Tibial nerve (tissue), 4 donors: ENCODE results near the gene NMT1. TPM values are rescaled to one million over a fixed set of nuclear protein-coding genes. Genes with fewer than 3 reads are reported as not detected.
"Not testable (repeated sequence)": the region's sequence is repeated elsewhere in the genome, so short reads cannot be mapped to it uniquely, and the experiment has no call there.

Experiments
- DNase-seq, 2 donors: peaks; one replicate each; pipeline ENCODE4 v3.0.0-alpha.2; 2019; ENCODE audit warnings: low spot score in 2 of 2
- H3K27ac ChIP-seq, 4 donors: fragments of 200-600 bp; sonication (generic) in 3 of 4; one replicate each; pipeline ENCODE4 v1.5.1; 2017 to 2019; ENCODE audit warnings: mild to moderate bottlenecking in 1 of 4
- H3K27me3 ChIP-seq, 2 donors: fragments of 200-600 bp; sonication (generic) in 1 of 2; one replicate each; pipeline versions ENCODE4 v1.5.1 to v1.6.0; 2017 to 2019
- H3K36me3 ChIP-seq, 3 donors: fragments of 200-600 bp; sonication (generic); one replicate each; pipeline ENCODE4 v1.5.1; 2018 to 2019
- H3K4me1 ChIP-seq, 4 donors: fragments of 200-600 bp; sonication (generic) in 3 of 4; one replicate each; pipeline ENCODE4 v1.5.1; 2017 to 2019
- H3K4me3 ChIP-seq, 4 donors: fragments of 200-600 bp; sonication (generic) in 3 of 4; one replicate each; pipeline ENCODE4 v1.5.1; 2017 to 2019; ENCODE audit warnings: mild to moderate bottlenecking in 1 of 4, moderate library complexity in 1 of 4
- H3K9me3 ChIP-seq, 4 donors: fragments of 200-600 bp; sonication (generic) in 3 of 4; one replicate each; pipeline ENCODE4 v1.5.1; 2017 to 2019
- EP300 ChIP-seq, 2 donors: sonication (generic); formaldehyde crosslinking; IDR thresholded peaks; one replicate each; pipeline ENCODE4 v1.6.1; 2017; ENCODE audit warnings: antibody characterized with exemption in 2 of 2, mild to moderate bottlenecking in 1 of 2
- POLR2A ChIP-seq, 2 donors: fragments of 450-650 bp; IDR thresholded peaks; one replicate each; pipeline ENCODE4 v1.6.1; 2017; ENCODE audit warnings: antibody characterized with exemption in 2 of 2, mild to moderate bottlenecking in 2 of 2, moderate library complexity in 2 of 2
- WGBS, 2 donors: methylation state at CpG; one replicate each; pipeline ENCODE4 v1.1.5; 2018; 5-methylcytosine and 5-hydroxymethylcytosine counted together
- total RNA-seq, 4 donors: library from RNA; depleted of rRNA; stranded (reverse); fragments of >200 nt; gene quantifications; one replicate each; pipeline ENCODE4 v1.1.0, GENCODE V29; 2016
- TF ChIP-seq, protein P1 (sequence below), 5 experiments: fragments of 200-600 bp in 3 of 5; fragments of 450-650 bp in 2 of 5; sonication (generic) in 3 of 5; IDR thresholded peaks; one replicate each; pipeline ENCODE4 v1.5.1; 2016 to 2019; ENCODE audit warnings: antibody characterized with exemption in 5 of 5, mild to moderate bottlenecking in 3 of 5, moderate library complexity in 2 of 5

Gene NMT1
- total RNA-seq, 4 donors from 2014 or later, result 63.2 to 97.9 (median 80.1) TPM

DNA sequence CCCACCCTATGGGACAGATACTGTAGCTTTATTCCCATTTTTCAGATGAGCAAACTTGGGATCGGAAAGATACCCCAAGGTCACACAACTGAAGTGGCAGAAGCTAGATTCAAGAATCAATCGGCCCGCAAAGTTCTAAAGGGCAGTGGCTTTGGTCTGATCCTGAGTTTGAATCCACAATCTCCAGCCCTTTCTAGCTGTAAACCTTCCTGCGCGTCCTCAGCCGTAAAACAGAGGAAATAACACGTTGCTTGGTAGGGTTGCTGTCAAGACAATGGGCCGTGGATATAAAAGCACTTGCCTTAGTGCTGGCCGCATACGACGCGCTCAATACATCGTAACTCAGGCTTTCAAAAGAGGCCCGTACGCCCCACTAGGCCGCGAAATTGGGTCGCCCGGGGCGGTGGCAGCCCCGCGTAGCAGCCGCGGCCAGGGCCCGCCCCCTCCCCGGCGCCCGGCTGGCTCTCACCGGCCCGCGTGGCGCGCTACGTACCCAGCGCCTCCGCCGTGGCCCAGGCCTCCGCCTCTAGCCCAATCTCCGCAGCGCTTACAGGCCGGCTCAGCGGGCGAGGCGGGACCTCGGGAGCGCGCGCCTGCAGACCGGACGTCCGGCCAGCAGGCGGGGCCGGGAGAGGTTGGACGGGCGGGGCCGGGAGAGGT lies 9.9 kb upstream of the NMT1 start, which contains the start of gene DCAKD:
Gene DCAKD (minus strand): TSS at position 573 of the 660 bp plus-strand sequence. CDS start 16,747 bp downstream, outside the sequence.
- H3K4me1 ChIP-seq, result peaks cover 0 to 33% (median 16%) of the 10 kb centered on the region in 4 donors
- DNase-seq, result peak; percentile 82 to 89
- H3K27me3 ChIP-seq, result no peaks in the 10 kb centered on the region
- H3K36me3 ChIP-seq, result no peaks in the 10 kb centered on the region
- no peaks in the 10 kb centered on the region for H3K9me3 ChIP-seq
- peak in 1 of 2 donors; percentile 73 for TF ChIP-seq EP300 (IDR thresholded peaks at IDR 0.05)
- peak; percentile 65 to 82 for TF ChIP-seq POLR2A (IDR thresholded peaks at IDR 0.05)
- TF ChIP-seq, protein P1, sequence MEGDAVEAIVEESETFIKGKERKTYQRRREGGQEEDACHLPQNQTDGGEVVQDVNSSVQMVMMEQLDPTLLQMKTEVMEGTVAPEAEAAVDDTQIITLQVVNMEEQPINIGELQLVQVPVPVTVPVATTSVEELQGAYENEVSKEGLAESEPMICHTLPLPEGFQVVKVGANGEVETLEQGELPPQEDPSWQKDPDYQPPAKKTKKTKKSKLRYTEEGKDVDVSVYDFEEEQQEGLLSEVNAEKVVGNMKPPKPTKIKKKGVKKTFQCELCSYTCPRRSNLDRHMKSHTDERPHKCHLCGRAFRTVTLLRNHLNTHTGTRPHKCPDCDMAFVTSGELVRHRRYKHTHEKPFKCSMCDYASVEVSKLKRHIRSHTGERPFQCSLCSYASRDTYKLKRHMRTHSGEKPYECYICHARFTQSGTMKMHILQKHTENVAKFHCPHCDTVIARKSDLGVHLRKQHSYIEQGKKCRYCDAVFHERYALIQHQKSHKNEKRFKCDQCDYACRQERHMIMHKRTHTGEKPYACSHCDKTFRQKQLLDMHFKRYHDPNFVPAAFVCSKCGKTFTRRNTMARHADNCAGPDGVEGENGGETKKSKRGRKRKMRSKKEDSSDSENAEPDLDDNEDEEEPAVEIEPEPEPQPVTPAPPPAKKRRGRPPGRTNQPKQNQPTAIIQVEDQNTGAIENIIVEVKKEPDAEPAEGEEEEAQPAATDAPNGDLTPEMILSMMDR (IDR thresholded peaks at IDR 0.05), result peak in 4 of 5 experiments; percentile 14 to 59 (median 36)
- 0 to 3% methylated on average over 6 to 22 of the region's 56 CpGs for WGBS, 2 donors
- peak within 1 kb of the TSS; percentile 38 to 68 (median 56) for H3K4me3 ChIP-seq
- peak within 1 kb of the TSS; percentile 74 to 93 (median 91) for H3K27ac ChIP-seq

DNA sequence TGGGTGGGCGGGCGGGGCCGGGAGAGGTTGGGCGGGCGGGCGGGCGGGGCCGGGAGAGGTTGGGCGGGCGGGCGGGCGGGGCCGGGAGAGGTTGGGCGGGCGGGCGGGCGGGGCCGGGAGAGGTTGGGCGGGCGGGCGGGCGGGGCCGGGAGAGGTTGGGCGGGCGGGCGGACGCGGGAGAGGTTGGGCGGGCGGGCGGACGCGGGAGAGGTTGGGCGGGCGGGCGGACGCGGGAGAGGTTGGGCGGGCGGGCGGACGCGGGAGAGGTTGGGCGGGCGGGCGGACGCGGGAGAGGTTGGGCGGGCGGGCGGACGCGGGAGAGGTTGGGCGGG lies 9.4 kb upstream of the NMT1 start:
- Histone ChIP-seq H3K4me3 (peak overlapping the region; percentile 32 to 68 (median 46)), H3K27ac (peak overlapping the region in 2 of 4 donors; percentile 85 to 92), H3K4me1 (peaks cover 0 to 33% (median 16%) of the 10 kb centered on the region in 4 donors)
- no CpG with 5 or more reads among the region's 54 CpGs for WGBS, 2 donors
- H3K27me3 ChIP-seq, H3K36me3 ChIP-seq, H3K9me3 ChIP-seq, DNase-seq: not testable (repeated sequence)

DNA sequence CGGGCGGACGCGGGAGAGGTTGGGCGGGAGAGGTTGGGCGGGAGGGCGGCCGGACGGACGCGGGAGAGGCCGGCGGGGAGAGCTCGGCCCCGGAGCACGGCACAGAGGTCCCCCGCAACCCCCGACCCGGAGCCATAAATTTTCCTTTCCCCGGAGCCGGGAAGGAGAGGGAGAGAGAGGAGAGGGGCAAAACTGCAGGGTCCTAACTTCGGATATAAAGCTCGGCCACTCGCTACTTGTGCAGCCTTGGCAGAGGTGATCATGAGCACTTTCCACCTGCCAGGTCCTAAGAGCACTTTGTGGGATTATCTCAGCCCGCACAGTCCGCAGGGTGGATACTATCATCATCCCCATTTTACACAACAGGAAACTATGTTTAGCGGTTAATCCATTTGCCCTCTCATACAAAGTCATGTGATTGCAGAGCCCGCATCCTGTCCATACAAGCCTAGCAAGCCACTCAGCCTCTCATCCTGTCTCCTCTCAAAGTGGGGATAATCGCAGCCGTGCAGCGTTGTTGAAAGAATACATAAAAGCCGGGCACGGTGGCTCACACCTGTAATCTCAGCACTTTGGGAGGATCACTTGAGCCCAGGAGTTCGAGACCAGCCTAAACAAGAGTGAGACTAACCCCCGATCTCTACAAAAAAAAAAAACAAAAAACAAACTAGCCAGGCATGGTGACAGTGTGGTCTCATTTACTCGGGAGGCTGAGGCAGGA lies 8.9 kb upstream of the NMT1 start:
- peak in 1 of 2 donors; percentile 49 for TF ChIP-seq EP300 (IDR thresholded peaks at IDR 0.05)
- TF ChIP-seq POLR2A (IDR thresholded peaks at IDR 0.05), result peak; percentile 19 to 59
- TF ChIP-seq, protein P1 (IDR thresholded peaks at IDR 0.05), result no peak
- Histone ChIP-seq H3K4me1 (peaks cover 0 to 33% (median 16%) of the 10 kb centered on the region in 4 donors), H3K9me3 (no peaks in the 10 kb centered on the region), H3K27me3 (no peaks in the 10 kb centered on the region), H3K27ac (peak overlapping the region; percentile 44 to 92 (median 71)), H3K4me3 (peak overlapping the region; percentile 32 to 68 (median 46)), H3K36me3 (no peaks in the 10 kb centered on the region)
- DNase-seq, result peak in 1 of 2 donors; percentile 9
- 25 to 30% methylated on average over 19 of the region's 36 CpGs for WGBS, 2 donors

DNA sequence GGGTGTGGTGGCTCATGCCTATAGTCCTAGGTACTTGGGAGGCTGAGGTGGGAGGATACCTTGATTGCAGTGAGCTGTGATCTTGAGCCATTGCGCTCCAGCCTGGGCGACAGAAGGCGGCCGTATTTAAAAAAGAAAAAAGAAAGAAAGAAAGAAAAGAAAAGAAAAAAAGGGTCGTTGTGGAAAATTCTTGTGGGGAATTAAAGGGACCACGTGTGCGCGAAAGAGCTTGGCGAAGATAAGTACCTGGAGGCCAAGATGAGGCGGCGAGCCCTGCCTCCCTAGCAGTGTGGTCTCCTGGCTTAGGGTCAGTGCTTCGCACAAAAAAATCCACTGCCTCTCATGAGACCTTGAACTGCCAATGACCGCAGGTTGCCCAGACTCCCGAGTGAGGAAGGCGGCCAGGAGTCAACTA lies 728 bp upstream of the NMT1 start:
- Histone ChIP-seq H3K4me1 (peaks cover 8 to 57% (median 34%) of the 10 kb centered on the region in 4 donors), H3K9me3 (no peaks in the 10 kb centered on the region), H3K36me3 (peaks cover 0 to 8% (median 0%) of the 10 kb centered on the region in 3 donors), H3K27ac (peak overlapping the region; percentile 76 to 97 (median 88)), H3K27me3 (no peaks in the 10 kb centered on the region), H3K4me3 (peak overlapping the region; percentile 59 to 94 (median 68))
- DNase-seq, result no peak
- no peak for TF ChIP-seq POLR2A (IDR thresholded peaks at IDR 0.05)
- TF ChIP-seq, protein P1 (IDR thresholded peaks at IDR 0.05), result no peak
- no peak for TF ChIP-seq EP300 (IDR thresholded peaks at IDR 0.05)
- whole genome bisulfite sequencing, 2 donors, result 14 to 16% methylated on average over 15 of the region's 15 CpGs

DNA sequence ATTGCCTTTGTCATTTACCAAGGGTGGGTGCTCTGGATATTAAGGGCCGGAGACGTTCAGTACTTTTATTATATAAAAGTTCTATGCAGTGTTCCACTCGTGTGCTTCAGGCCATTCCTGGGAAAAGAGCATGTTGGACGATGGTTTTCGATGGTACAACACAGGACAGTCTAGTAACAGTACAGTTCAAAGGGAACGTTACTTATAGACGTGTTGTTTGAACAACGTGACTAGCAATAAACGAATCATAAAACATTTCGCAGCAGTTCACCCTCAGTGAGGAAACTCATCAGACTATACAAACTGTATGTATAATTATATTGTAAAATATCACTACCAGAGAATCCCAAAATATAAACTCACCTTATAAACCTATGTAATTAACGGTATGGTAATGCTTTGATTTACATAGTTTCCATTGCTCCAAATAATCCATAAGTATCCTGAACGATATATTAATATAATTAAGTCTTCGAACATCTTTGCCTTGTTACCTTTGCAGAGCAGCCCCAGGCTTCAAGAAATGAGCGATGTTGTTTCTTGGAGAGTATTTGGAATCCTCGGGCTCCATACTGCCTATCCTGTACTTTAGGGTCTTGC lies 589 bp downstream of the NMT1 start:
- peak overlapping the region in 3 of 4 donors; percentile 89 to 97 (median 89) for H3K27ac ChIP-seq
- peaks cover 8 to 68% (median 37%) of the 10 kb centered on the region in 4 donors for H3K4me1 ChIP-seq

More for the DNA sequence above, 589 bp downstream of the NMT1 start:
- no peaks in the 10 kb centered on the region for H3K27me3 ChIP-seq
- no peak for TF ChIP-seq POLR2A (IDR thresholded peaks at IDR 0.05)
- TF ChIP-seq EP300 (IDR thresholded peaks at IDR 0.05), result no peak
- TF ChIP-seq, protein P1 (IDR thresholded peaks at IDR 0.05), result no peak
- H3K4me3 ChIP-seq, result peak overlapping the region; percentile 59 to 94 (median 68)
- H3K36me3 ChIP-seq, result peaks cover 0 to 12% (median 0%) of the 10 kb centered on the region in 3 donors
- 13 to 15% methylated on average over 15 of the region's 15 CpGs for WGBS, 2 donors
- no peak for DNase-seq
- H3K9me3 ChIP-seq, result no peaks in the 10 kb centered on the region
